DND-41 (cell line): ENCODE data around the gene RSPH6A.

Source experiments
- EZH2 ChIP-seq: IDR thresholded peaks from 3 replicates; pipeline ENCODE4 v1.6.1; 2012; ENCODE audit warnings: borderline replicate concordance, low read depth, mild to moderate bottlenecking, moderate library complexity, low read length, inconsistent platforms; ENCODE audit not compliant: severe bottlenecking
- TF ChIP-seq, protein P1 (sequence below): IDR thresholded peaks from 2 replicates; pipeline ENCODE4 v1.5.1; 2012; ENCODE audit warnings: borderline replicate concordance, low read length, moderate library complexity, mild to moderate bottlenecking; ENCODE audit not compliant: poor library complexity, severe bottlenecking; ENCODE audit errors: extremely low read depth

DNA sequence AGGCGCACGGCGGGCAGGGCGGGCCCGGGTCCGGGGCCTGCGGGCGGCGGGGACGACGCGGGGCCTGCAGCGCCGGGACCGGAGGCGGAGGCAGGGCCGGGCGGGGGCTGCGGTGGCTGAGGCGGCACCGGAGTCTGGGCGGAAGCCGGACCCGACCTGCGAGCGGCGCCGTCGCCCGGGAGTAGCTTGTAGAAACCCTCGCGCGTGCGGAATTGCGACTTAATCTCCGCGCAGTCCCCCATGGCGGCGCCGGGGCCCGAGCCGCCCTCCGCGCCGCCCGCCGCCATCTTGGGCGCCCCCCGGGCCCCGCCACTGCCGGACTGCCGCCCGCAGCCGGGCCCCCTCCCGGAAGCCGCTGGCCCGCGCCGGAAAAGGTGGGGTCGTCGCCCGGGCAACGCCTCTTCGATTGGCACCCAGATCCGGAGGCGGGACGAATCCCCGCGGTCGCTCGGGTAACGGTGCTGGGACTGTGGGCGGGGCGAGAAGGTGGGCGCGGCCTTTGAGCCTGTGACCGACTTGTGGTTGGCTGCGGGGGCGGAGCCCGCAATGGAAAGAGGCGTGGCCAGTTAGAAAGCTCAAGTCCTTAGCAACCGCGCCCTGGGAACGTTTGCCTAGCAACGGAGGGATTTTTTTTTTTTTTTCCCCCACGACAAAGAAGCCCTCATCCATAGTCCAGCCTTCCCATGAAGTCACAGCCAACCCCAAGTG, 22.5 kb downstream of the RSPH6A start, which contains the start of gene DMWD:
- TF ChIP-seq, protein P1, sequence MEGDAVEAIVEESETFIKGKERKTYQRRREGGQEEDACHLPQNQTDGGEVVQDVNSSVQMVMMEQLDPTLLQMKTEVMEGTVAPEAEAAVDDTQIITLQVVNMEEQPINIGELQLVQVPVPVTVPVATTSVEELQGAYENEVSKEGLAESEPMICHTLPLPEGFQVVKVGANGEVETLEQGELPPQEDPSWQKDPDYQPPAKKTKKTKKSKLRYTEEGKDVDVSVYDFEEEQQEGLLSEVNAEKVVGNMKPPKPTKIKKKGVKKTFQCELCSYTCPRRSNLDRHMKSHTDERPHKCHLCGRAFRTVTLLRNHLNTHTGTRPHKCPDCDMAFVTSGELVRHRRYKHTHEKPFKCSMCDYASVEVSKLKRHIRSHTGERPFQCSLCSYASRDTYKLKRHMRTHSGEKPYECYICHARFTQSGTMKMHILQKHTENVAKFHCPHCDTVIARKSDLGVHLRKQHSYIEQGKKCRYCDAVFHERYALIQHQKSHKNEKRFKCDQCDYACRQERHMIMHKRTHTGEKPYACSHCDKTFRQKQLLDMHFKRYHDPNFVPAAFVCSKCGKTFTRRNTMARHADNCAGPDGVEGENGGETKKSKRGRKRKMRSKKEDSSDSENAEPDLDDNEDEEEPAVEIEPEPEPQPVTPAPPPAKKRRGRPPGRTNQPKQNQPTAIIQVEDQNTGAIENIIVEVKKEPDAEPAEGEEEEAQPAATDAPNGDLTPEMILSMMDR, result no peak
- TF ChIP-seq EZH2, result no peak
